Activated T-helper 1 cell treated with anti-CD3 and anti-CD28 coated beads, Interleukin-2, amount 50 U/mL, for 16 hours (primary cell): Measurements from ENCODE around the gene MAPK7.

Experiments
- DNase-seq, 2 donors: peaks; one replicate each; pipeline ENCODE4 v3.0.0-alpha.2; 2020; ENCODE audit warnings: low read depth in 1 of 2, low spot score in 1 of 2

Gene MAPK7

GRCh38 chr17:19377602-19378415, 489 bp upstream of the MAPK7 start:
- peak; percentile 86 to 92 for DNase-seq

DNA sequence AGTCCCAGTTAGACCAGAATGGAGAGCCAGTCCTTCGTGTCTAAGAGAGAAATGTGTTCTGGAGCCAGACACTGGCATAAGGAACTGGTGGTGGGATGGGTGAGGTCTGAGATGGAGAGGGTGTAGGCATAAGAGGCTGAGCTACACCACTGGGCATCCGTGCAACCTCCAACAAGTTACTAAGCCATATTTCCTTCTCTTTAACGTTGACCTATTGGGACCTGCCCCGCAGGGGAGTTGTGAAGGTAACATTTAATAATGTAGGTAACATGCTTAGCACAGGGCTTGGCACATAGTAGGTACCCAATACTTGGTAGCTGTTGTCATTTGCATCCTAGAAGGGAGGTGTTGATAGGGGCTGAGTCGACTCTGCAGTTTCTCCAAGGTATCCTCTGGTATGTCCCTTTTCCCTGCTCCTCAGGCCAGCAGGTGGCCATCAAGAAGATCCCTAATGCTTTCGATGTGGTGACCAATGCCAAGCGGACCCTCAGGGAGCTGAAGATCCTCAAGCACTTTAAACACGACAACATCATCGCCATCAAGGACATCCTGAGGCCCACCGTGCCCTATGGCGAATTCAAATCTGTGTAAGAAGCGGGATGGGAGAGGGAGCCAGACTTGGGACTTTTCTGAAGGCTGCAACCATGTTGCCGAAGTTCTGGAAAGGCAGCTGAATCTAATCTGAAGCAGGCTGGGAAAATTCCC, 1.2 kb downstream of the MAPK7 start:
- no peak for DNase-seq

GRCh38 chr17:19380481-19381301, 2.4 kb downstream of the MAPK7 start:
- DNase-seq = no peak

DNA sequence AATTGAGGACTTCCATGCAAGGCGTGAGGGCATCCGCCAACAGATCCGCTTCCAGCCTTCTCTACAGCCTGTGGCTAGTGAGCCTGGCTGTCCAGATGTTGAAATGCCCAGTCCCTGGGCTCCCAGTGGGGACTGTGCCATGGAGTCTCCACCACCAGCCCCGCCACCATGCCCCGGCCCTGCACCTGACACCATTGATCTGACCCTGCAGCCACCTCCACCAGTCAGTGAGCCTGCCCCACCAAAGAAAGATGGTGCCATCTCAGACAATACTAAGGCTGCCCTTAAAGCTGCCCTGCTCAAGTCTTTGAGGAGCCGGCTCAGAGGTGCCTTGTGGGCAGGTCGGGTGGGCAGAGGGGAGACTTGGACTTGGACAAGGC, 3.1 kb downstream of the MAPK7 start:
- no peak for DNase-seq

DNA sequence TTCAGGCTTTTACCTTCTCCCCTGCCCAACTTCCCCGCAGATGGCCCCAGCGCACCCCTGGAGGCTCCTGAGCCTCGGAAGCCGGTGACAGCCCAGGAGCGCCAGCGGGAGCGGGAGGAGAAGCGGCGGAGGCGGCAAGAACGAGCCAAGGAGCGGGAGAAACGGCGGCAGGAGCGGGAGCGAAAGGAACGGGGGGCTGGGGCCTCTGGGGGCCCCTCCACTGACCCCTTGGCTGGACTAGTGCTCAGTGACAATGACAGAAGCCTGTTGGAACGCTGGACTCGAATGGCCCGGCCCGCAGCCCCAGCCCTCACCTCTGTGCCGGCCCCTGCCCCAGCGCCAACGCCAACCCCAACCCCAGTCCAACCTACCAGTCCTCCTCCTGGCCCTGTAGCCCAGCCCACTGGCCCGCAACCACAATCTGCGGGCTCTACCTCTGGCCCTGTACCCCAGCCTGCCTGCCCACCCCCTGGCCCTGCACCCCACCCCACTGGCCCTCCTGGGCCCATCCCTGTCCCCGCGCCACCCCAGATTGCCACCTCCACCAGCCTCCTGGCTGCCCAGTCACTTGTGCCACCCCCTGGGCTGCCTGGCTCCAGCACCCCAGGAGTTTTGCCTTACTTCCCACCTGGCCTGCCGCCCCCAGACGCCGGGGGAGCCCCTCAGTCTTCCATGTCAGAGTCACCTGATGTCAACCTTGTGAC, 3.6 kb downstream of the MAPK7 start:
- DNase-seq = no peak

GRCh38 chr17:19382531-19383444, 4.5 kb downstream of the MAPK7 start:
- no peak for DNase-seq

DNA sequence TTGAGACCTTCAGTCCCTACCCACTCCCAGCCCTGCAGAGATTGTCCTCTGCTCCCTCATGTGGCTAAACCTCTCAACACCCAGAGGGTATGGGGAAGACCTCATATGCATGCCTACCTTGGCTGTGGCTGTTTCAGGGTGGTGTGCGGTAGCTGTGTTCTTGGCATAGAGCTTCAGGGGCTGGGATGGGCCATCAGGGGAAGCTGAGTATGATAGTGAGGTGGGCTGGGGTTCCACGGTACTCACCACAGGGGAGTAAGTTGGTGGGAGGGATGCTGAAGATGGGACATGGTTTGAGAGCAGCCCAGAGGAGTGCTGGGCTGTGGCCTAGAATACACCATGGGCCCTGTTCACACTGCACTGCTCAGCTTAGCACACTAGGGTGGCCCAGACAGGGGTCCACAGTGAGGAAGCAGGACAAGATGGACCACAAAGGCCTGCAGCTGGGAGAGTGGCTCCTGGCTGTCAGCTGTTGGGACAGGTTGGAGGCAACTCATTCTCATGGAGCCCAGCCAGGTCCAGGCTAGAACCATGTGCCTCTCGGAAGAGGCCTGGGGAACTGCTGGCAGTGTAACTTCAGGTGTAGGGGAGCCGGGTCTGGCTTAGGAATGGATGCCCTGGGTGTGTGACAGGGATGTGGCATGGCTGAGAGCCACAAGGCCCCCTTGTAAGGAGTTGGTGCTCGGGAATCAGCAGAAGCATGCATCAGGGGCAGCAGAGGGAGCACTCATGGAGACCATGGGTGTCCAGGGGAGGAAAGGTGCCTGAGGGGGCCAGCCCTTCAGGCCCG, 5.6 kb downstream of the MAPK7 start:
- DNase-seq = no peak

- no peak for DNase-seq
These were observed 6.6 kb downstream of the MAPK7 start for GRCh38 chr17:19384723-19385391.

DNA sequence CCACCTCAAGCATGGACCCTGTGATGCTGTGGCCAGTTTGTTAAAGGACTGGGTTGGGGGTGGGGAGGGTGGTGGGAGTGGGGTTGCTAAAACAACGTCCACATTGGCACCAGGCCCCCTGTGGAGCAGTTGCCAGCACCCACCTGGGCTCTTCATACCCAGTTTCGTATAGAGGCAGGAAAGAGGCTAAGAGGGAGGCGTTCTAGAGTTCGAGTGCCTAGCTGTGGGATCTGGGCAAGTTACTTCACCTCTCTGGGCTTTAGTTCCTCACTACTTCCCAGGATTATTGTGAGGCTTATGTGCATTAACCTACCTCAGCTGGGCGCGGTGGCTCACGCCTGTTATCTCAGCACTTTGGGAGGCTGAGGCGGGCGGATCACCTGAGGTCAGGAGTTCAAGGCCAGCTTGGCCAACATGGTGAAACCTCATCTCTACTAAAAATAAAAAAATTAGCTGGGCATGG, 7.3 kb downstream of the MAPK7 start:
- no peak for DNase-seq

DNA sequence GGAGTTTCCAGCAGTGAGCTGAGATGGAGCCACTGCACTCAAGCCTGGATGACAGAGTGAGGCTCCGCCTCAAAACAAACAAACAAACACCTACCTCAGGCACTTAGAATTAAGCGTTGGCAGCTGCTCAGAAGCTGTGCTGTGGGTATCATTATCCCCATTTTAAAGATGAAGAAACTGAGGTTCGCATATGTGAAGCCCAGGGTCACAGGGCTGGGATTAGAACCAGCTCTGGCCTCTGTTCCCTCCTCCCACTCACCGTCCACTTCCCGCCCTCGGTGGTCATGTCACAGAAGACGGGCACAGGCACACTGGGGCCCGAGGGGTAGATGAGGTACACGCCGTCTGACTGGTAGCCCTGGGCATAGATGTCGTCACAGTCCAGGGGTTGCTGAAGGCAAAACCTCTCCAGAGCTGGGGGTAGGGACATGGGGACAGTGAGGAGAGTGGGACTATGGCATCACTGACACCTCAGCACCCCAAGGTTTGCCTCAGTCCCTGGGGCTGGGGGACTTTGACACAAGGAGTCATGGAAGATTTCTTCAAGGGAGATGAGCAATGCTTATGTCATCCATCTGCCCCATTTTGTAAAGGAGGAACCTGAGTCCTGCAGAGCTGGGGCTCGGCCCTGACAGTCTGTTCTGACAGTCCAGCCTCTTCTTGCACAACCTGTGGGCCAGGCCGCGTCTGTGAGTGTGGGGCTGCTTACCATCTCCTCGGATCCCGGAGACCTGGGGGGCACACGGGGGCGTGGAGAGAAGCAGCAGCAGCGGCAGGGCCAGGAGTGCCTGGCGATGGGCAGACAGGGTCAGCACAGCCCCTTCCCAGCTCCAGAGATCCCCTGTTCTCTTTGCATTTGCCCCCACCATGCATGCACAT, 8.0 kb downstream of the MAPK7 start:
- DNase-seq = no peak

GRCh38 chr17:19386974-19387920, 8.9 kb downstream of the MAPK7 start, which contains the start of gene MFAP4:
Gene MFAP4 (minus strand): TSS chr17:19387190. CDS start chr17:19387155, 35 bp downstream.
- no peak for DNase-seq

DNA sequence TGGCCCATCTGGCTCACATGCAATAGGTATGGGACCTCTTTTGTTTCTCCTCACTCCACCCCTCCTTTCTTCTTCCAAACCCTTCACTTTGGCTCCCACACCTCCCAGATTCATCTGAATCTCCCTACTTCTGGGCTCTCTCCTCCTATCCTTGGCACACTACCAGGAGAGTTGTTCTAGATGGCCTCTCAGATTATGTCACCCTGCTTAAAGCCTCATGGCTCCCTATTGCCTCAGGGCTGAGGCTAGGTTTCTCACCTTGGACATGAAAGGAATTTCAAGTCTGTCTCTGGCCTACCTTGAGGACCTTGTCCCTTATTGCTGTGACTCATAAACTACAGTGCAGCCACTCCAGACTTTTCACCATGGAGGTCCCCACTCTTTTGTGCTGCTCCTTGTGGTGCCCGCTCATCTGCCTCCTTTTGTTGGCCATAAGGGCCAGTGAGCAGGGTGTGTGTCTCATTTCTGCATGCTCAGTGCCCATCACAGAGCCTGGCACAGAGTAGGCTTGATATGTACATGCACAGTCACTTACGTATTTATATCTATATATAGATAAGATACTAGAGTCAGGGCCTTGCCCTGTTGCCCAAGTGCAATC, 9.7 kb downstream of the MAPK7 start:
- DNase-seq = no peak

DNA sequence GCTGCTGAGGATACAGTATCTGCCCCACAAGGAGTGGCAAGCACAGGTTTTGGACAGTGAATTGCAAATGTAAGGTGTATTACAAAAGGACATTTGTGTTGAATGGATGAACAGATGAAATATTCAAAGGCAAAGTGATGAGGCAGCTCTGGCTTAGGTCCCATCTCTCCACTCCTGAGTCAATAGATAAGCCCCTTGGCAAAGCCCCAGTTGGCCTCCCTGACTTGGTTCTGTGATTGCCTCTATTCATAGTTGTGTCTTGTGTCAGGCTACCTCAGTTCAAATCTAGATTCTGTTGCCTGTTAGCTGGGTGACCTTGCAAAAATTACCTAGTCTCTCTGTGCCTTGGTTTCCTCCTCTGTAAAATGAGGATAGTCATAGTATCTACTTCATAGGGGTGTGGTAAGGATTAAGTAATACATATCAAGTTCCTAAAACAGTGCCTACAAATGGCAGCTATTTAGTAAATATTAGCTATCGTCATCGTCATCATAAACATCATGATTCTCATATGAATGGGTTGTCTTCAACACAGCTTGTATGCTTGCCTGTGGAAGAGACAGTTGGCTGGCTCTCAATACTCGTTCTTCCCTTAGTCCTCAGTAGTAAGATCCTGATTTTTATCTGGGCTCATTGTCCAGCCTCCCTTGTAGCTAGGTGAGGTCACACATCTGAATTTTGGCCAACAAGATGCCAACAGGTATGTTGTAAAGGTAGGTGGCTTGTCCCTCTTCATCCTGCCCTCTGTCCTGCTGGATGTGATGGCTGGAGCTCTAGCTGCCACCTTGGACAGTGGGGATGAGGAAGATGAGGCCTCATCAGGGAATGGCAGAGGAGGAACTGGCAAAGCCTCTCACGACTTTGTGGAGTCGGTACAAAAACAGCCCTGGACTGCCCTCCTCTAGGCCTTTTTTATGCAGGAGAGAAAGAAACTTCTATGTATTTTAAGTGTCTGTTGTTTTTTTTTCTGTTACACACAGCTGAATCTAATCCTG, 10.8 kb downstream of the MAPK7 start:
- no peak for DNase-seq

GRCh38 chr17:19390951-19391350, 12.7 kb downstream of the MAPK7 start:
- DNase-seq = no peak

- DNase-seq = no peak
These were observed 13.1 kb downstream of the MAPK7 start for GRCh38 chr17:19391432-19391831.
